Activated effector memory CD4-positive, alpha-beta T cell treated with anti-CD3 and anti-CD28 coated beads, Interleukin-2, amount 50 U/mL, for 16 hours (primary cell): ENCODE measurements around the gene STRN3.
"Not testable (repeated sequence)": the region's sequence is repeated elsewhere in the genome, so short reads cannot be mapped to it uniquely, and the experiment has no call there.

ENCODE experiments used
- DNase-seq: peaks from one replicate; pipeline ENCODE4 v3.0.0-alpha.2; 2020

Gene STRN3

DNA sequence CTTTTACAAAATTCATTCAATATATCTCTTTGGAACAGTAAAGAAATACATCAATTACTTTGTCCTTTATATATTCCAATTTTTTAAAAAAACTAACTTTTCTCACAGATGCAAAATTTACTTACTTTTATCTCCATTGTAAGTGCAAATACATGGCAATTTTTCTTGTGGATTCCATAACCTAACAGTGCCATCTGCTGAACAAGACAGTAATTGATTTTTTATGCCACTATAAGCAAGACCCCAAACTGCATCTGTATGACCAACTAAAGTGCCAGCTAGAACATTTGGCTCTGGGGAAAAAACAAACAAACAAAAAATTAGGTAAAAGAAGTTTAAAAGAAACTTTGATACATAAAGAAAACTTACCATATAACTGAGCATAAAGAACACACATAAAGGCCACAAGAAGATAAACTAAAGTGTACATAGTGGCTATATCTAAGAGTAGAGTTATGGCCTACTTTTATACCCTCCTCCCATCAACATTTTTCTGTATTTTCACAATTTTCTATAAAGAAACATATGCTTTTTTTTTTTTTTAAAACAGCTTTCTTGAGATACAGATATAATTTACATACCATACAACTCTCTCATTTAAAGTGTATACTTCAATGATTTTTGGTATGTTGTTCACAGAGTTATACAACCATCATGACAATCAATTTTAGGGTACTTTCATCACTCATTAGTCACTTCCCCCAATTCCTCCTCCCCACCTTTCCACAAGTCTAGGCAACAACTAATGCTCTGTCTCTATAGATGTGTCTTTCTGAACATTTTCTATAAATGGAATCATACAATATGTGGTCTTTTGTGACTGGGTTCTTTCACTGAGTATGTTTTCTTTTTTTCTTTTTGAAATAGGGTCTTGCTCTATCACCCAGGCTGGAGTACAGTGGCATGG is 119.2 kb downstream of the STRN3 start:
- DNase-seq, result no peak

DNA sequence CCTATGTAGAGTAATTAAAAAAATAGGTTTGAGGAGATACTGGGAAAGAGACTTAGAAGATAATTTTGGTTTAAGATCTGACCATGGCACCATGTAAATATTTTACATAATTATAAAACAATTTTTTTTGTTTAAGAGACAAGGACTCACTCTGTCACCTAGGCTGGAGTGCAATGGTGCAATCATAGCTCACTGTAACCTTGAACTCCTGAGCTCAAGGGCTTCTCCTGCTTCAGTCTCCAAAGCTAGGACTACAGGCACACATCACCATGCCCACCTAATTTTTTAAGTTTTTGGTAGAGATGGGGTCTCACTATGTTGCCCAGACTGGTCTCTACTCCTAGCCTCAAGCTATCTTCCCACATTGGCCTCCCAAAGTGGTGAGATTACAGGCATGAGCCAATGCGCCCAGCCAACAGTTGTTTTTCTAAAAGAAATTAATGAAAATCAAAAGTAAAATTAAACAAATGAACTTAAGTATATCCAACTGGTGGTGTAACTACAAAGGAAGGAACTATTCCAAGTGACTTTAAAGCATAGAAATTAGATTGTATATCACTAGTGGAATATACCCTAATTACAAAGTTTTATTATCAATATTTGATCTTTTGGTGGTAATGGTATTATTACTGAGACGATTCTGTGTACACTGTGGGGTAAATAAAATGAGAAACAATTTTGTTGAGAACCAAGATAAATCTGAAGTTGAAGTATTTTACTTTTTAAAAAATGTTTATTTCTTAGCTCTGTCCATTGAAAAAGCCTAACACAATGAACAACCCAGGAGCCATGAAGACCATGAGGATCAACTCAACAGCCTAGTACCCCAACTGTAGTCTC is 122.7 kb downstream of the STRN3 start:
- no peak for DNase-seq

DNA sequence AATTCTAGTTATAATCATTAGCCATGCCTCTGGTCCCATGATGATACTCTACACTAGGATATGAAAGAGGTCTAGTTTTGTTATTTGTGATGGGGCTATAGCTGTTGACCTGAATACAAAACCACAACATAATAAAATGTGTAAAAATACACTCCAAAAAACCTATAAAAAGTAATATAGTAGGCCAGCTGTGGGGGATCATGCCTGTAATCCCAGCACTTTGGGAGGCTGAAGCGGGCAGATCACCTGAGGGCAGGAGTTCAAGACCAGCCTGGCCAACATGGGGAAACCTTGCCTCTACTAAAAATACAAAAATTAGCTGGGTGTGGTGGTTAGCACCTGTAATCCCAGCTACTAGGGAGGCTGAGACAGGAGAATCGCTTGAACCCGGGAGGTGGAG is 129.1 kb downstream of the STRN3 start:
- DNase-seq, result not testable (repeated sequence)

DNA sequence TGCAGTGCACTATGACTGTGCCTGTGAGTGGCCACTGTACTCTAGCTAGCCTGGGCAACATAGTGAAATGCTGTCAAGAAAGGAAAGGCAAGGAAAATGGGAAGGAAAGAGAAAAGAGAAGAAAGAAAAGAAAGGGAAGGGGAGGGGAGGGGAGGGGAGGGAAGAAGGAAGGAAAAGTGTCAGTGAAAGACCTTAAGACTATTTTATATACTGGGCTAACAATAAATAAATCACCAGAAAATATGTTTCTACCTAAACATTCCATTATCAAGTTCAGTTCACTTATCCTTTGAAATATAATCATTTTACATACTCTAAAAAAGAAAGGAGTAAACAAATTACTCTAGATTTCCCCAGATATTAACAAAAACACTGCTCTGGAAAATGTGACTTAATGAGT is 129.7 kb downstream of the STRN3 start:
- DNase-seq, result no peak

DNA sequence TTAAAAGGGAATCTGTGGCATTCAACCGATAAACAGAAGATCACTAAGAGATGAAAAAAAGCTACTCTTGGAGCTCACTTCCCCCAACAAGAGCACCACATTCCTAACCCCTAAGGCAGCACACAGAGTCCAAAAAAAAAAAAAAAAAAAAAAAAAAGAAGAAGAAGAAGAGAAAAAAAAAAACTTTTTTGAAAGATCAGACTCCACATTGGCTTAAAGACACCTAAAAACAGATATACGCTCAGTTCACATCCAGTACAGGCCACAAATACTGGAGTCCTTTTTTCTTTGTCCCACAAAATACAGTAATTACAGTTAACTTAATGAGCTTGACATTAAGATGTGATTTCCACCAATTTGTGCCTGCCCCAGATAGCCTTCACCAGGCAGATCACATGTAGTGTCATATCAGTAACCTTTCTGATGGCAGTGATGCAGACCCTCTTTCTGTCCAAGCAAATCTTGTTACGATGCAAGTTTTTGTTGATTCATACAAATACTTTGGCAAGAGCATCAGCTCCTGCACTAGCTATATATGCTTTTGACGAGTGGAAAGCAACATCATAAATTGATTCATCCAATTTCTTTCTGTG is 131.2 kb downstream of the STRN3 start:
- DNase-seq, result no peak

DNA sequence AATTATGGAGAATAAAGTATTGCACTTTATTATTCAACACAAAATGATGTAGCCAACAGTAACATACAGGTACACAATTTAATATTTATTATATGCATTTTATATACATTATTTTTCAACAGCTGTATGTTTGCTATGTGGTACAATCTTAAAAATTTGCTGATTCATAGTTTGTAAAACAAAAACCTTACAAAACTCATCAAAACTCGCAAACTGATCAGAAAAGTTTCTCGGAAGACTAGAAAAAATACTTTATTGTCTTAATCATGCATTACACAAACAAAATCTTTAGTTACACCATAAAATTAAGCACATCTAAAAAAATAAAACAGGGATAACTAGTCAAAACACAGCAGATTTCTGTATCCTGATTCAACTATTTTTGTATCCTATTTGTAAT is 132.4 kb downstream of the STRN3 start:
- no peak for DNase-seq

DNA sequence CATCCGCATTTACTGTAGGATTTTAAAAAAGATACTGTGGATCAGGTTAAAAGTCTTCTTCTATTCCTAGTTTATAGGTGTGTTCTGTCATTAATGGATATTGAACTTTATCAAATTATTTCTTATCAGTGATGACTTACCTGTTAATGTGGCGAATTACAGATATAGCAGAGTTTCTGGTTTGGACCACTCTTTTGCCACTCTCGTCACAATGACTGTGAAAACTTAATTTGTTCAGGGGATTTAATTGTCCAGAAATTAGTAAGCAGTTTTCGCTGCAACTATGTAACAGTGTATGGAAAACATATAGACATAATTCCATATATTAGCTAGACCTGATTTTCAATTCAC is 137.0 kb downstream of the STRN3 start:
- no peak for DNase-seq

DNA sequence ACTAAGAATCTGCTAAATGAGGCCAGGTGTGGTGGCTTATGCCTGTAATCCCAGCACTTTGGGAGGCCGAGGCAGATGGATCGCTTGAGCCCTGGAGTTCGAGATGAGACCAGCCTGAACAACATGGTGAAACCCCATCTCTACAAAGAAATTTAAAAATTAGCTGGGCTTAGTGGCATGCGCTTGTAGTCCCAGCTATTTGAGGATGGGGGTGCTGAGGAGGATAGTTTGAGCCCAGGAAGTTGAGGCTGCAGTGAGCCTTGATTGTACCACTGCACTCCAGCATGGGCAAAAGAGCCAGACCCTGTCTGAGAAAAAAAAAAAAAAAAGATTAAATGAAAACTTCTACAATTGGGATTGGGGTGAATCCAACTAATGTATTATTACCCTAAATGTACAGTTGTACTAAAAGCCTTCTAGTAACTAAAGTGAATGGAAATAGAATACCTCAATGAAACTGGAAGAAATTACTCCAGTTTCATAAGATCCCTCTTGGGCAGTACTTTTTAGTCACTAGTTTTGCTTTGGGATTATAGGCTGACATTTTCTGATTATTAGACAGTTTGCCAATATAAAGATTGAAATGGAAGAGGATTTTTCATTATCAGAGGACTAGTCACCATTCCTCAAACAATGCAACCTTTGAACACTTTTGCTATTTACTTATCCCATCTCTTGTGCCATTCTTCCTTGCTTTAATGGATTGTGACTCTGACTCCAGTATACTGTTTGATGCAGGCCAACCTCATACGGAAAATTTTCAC is 137.5 kb downstream of the STRN3 start:
- DNase-seq, result no peak

DNA sequence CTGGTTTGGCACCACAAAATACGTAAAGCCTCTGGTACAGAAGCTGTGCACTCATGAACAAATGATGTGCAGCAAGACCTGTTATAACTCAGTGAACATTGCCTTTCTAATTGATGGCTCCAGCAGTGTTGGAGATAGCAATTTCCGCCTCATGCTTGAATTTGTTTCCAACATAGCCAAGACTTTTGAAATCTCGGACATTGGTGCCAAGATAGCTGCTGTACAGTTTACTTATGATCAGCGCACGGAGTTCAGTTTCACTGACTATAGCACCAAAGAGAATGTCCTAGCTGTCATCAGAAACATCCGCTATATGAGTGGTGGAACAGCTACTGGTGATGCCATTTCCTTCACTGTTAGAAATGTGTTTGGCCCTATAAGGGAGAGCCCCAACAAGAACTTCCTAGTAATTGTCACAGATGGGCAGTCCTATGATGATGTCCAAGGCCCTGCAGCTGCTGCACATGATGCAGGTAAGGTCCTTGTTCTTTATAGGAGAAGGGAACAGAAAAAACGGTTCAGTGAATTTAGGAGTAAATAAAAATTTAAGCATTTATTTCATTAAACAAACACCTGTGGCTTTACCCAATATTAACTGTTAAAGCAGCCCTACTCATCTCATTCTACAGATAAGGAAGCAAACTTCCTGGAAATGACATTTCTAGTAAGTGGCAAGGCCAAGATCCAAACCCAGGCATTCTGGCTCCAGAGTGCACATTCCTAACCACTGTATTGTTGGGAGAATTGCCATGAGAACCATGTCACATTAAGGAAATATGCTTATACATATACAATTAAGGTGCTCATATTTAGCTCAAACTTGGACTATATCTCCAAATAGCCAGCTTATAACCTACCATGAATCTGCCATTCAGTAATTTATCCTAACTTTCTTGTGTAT is 140.1 kb downstream of the STRN3 start:
- no peak for DNase-seq

DNA sequence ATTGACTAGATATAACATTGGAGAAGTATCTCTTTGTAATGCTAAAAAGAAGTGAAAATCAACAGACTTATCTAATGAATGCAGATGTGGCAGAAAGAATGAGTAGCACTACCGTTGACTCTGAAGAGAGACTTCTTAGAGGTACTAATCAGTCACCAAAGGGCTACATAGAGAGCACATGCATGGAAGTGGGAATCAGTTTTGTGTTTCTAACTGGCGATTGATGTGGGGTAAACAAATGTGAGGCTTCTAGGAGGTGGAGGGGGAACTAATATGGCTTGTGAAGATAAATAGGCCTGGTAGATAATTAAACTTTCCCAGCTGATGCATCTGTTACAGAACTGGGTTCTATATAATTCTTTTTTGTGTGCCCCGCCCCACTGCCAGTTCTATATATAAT is 141.3 kb downstream of the STRN3 start:
- DNase-seq, result no peak

DNA sequence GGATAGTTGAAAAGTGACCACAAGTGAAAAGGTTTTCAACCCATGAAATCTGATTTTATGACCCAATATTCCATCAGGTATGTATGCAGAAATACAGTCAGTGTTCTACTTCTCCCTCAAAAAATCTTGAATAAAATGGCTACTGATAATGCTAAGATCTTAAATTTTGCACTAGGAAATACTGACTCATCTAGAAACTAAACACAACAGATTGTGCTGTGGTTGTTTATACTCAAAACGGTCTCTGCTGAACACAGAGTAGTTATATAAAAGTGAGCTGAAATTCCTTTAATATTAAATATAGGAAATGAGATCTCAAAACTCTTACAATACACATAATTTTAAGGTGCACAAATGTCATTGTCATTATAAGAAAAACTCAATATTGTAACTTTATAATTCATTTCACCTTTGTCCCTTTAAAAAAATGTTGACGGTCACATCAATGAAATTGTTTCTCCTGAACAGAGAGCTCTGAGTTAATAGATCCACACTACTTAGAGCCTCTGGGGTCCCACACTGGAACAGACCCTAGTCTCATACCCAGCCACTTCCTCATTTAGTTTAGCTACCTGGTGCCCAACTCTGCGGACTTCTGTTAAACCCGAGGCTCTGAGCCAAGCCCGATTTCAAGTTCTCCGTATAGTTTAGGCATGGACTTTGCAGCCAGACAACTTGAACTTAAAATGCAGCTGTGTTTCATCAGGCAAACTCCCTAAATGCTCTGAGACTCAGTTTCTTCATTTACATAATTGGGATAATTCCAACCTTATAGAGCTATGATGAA is 142.5 kb downstream of the STRN3 start:
- no peak for DNase-seq

DNA sequence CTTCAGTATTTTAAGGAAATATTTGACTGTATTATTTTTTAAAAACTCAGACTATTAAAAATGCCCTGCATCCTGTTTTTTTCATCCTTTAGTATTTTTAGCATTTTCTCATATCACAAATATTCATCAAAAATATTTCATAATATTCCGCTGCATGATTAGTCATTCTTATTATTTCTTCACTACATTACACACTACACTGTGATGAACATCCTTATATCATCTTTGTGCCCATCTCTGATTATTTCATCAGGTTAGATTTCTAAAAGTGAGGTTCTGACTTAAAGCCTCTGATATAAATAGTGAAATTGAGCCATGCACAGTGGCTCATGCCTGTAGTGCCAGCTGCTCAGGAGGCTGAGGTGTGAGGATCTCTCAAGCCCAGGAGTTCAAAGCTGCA is 143.7 kb downstream of the STRN3 start:
- no peak for DNase-seq

DNA sequence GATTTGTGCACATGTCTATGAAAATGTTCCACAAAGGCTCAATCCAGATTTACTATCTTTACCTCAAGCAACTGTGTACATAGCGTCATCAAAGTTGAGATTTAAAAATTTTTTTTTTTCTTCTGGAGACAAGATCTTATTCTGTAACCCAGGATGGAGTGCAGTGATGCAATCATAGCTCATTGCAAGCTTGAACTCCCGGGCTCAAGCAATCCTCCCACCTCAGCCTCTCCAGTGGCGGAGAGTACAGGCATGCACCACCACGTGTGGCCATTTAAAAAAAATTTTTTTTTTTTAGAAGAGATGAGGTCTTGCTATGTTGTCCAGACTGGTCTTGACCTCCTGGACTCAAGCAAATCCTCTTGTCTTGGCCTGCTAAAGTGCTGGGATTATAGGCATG is 149.5 kb downstream of the STRN3 start:
- DNase-seq, result no peak

DNA sequence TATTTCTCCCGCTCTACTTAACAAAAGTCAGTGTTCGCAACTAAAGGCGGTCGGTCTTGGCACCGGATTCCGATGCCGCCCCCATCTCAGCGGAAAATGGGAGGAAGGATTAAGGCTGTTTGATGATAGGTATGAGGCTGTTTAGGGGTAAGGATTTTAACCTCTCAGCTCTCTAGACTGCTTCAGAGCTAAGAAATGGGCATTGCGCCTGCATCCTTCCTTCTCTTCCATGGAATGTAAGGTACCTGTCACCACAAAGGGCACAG is 150.5 kb downstream of the STRN3 start:
- DNase-seq, result no peak

DNA sequence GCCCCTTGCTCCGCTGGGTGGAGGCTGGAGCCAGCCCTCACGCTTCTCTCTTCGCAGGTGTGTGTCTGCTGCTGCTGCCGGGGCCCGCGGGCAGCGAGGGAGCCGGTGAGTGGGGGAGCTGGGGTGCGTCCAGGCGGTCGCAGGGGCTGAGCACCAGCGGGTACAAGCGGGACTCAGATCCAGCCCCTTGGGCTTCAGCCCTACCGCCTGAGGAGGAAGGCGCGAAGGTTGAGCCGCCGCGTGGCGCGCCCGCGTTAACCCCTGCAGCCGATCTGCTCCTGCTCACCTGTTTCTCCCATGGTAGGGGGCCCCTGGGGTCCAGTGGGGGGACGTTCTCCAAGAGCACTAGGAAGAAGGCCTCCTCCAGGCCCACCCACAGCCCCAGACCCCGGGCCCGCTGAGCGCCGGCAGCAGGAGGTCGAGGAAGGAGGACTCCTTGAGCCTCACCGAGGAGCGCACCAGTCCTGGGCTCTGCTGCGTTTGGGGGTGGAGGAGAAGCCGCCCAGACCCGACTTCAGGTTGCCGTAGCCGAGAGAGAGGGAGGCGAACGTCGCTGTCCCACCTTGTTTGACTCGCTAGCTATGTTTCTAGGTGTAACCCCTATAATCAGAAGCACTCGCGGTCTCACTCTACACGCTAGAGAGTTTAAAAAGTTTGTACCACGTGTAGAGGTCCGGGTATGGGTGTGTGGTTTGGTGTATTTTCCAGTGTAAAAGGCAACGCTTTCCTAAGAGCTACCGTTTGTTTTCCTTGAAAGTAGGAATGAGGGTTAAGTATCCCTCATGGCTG is 151.0 kb downstream of the STRN3 start:
- peak; percentile 63 for DNase-seq

DNA sequence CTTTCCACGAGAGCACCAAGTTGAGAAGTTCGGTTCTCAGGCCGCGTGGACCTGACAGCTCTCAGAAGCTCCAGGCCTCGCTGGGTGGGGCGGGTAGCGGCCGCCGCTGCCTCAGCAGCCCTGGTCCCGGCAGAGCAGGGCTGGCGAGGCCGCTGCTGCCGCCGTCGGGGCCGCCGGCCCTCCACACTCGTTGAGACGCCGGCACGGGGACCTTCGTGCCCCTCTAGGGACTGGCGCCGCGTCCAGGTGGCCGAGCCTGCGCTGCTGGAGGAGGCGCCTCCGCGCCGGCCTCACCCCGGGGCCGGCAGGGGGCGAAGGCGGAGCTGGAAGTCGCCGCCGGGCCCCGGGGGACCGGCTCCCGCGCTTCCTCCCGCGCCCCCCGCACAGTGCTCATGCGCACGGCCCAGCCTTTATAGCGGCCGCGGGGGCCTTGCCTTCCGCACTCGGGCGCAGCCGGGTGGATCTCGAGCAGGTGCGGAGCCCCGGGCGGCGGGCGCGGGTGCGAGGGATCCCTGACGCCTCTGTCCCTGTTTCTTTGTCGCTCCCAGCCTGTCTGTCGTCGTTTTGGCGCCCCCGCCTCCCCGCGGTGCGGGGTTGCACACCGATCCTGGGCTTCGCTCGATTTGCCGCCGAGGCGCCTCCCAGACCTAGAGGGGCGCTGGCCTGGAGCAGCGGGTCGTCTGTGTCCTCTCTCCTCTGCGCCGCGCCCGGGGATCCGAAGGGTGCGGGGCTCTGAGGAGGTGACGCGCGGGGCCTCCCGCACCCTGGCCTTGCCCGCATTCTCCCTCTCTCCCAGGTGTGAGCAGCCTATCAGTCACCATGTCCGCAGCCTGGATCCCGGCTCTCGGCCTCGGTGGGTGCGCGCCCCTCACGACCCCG is 151.8 kb downstream of the STRN3 start, which contains the start of gene COCH:
Gene COCH (plus strand): TSS at position 440 of the 879 bp plus-strand sequence. CDS start 380 bp downstream, at position 820.
- DNase-seq, result peak; percentile 69

DNA sequence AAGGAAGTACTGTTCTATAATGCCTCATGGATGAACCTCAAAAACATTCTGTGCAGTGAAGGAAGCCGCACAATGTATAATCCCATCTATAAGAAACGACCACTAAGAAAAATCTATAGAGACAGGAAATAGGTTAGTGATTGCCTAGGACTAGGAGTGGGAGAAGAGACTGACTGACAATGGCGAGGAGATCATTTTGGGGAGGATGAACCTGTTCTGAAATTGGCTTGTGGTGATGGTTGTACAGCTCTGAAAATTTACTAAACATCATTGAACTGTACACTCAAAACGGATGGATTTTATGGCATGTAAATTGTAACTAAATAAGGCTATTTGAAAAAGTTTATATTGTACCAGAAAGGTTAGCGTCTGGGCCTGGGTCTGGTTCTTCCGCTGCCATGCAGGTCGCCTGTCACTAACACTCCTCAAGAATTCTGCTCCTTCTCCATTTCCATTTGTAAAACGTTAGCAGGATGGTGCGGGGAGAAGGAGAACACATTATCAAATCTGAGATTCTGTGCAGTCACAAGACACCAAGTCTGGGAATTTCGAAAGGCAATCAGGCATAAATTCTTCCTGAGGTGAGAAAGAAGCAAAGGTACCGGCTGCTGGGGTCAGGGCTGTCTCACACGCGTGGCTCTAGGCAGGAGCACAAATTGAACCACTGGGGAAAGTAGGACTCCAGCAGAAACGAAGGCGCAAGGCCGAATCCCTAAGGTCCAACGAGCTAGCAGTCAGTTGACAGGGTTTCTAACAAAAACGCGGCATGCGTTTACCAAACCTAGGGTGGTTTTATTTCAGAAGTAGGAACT is 152.7 kb downstream of the STRN3 start:
- DNase-seq, result no peak

DNA sequence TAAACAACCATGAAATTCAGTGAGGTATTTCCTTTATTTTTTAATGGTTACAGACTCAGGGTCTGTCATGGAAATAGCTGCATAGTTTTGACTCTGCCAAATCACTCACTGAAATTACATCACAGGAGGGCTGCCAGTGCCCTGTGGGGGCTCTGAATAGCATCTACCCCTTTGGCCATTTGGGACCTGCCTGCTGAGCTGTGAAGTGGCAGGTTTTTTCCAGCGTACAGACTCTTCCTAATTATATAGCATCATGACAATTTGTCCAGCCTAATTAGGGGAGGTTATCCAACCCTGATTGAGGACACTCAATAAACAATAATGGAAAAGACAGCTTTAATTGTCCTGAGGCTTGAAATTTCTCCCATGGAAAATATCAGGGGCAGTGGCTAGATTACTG is 153.6 kb downstream of the STRN3 start:
- no peak for DNase-seq
